Measurements from ENCODE around the gene OBP2A. TPM values are rescaled to one million over a fixed set of nuclear protein-coding genes. Genes with fewer than 3 reads are reported as not detected.

Gene OBP2A
- total and polyA plus RNA-seq, 2 of the 8 experiments (the other 6 are each of a cell fraction or from before 2014, with no cell fraction given), result not detected

GRCh38 chr9:135503371-135504261 lies 42.3 kb upstream of the OBP2A start (continued):
- TF ChIP-seq CHD7 (IDR thresholded peaks at IDR 0.05; ENCODE audit: insufficient replicate concordance, low read length), result no peak
- peak; percentile 28; the same call in 1 of the 2 replicates for TF ChIP-seq POLR2AphosphoS5 (IDR thresholded peaks at IDR 0.05; ENCODE audit: low read depth, low read length)

All from H1 (cell line).